H9 (cell line): ENCODE measurements around the gene PDE4C. TPM values are rescaled to one million over a fixed set of nuclear protein-coding genes. Genes with fewer than 3 reads are reported as not detected.

Source experiments
- DNase-seq: peaks from one replicate; pipeline ENCODE4 v3.0.0-alpha.2; 2017
- H2AFZ ChIP-seq: one replicate; pipeline ENCODE4 v1.6.1; 2013; ENCODE audit warnings: mild to moderate bottlenecking, low read length, control low read depth, moderate library complexity
- H2AK5ac ChIP-seq: 2 replicates; pipeline ENCODE4 v1.6.1; 2013; ENCODE audit warnings: low read length, control low read depth, mixed read lengths; ENCODE audit not compliant: insufficient read length
- H2BK120ac ChIP-seq: one replicate; pipeline ENCODE4 v1.6.1; 2013; ENCODE audit warnings: low read depth, mild to moderate bottlenecking, low read length, control low read depth, inconsistent platforms; ENCODE audit not compliant: poor library complexity, severe bottlenecking
- H2BK12ac ChIP-seq: 2 replicates; pipeline ENCODE4 v1.6.1; 2013; ENCODE audit warnings: low read length, control low read depth, mixed read lengths, low read depth; ENCODE audit not compliant: insufficient read length
- H2BK15ac ChIP-seq: 2 replicates; pipeline ENCODE4 v1.6.1; 2013; ENCODE audit warnings: low read depth, low read length, control low read depth
- H2BK20ac ChIP-seq: one replicate; pipeline ENCODE4 v1.6.1; 2013; ENCODE audit warnings: low read depth, mild to moderate bottlenecking, low read length, control low read depth, inconsistent platforms; ENCODE audit not compliant: poor library complexity, severe bottlenecking
- H2BK5ac ChIP-seq: 2 replicates; pipeline ENCODE4 v1.6.1; 2013; ENCODE audit warnings: low read length, control low read depth, mixed read lengths; ENCODE audit not compliant: insufficient read length
- H3K14ac ChIP-seq: 2 replicates; pipeline ENCODE4 v1.6.1; 2013; ENCODE audit warnings: low read length, control low read depth; ENCODE audit not compliant: insufficient read depth
- H3K18ac ChIP-seq: 2 replicates; pipeline ENCODE4 v1.6.1; 2013; ENCODE audit warnings: low read depth, mild to moderate bottlenecking, mixed read lengths, low read length, control low read depth; ENCODE audit not compliant: insufficient read length
- H3K23ac ChIP-seq: 2 replicates; pipeline ENCODE4 v1.6.1; 2013; ENCODE audit warnings: low read length, control low read depth, mixed read lengths, low read depth; ENCODE audit not compliant: insufficient read length
- H3K23me2 ChIP-seq: 2 replicates; pipeline ENCODE4 v1.6.1; 2013; ENCODE audit warnings: low read depth, mild to moderate bottlenecking, mixed read lengths, low read length, control low read depth; ENCODE audit not compliant: insufficient read length, poor library complexity, severe bottlenecking
- H3K27ac ChIP-seq: 2 replicates; pipeline ENCODE4 v1.5.1; 2013; ENCODE audit warnings: low read length, control low read depth, mixed read lengths, low read depth; ENCODE audit not compliant: insufficient read length
- H3K27me3 ChIP-seq: 2 replicates; pipeline ENCODE4 v1.6.1; 2013; ENCODE audit warnings: low read length, control low read depth, inconsistent platforms; ENCODE audit not compliant: insufficient read depth
- H3K4ac ChIP-seq: 2 replicates; pipeline ENCODE4 v1.6.1; 2013; ENCODE audit warnings: low read depth, mild to moderate bottlenecking, control low read depth, inconsistent platforms, low read length, moderate library complexity
- H3K4me1 ChIP-seq: 2 replicates; pipeline ENCODE4 v1.6.1; 2013; ENCODE audit warnings: low read length, control low read depth, inconsistent platforms; ENCODE audit not compliant: insufficient read depth
- H3K4me2 ChIP-seq: 2 replicates; pipeline ENCODE4 v1.6.1; 2013; ENCODE audit warnings: low read length, control low read depth, mixed read lengths; ENCODE audit not compliant: insufficient read length, insufficient read depth
- H3K56ac ChIP-seq: 2 replicates; pipeline ENCODE4 v1.6.1; 2013; ENCODE audit warnings: low read depth, mild to moderate bottlenecking, mixed read lengths, low read length, control low read depth; ENCODE audit not compliant: insufficient read length
- H3K79me1 ChIP-seq: 2 replicates; pipeline ENCODE4 v1.6.1; 2013; ENCODE audit warnings: low read depth, mild to moderate bottlenecking, moderate library complexity, low read length, control low read depth, inconsistent platforms; ENCODE audit not compliant: insufficient read depth, poor library complexity, severe bottlenecking
- H3K79me2 ChIP-seq: 2 replicates; pipeline ENCODE4 v1.6.1; 2013; ENCODE audit warnings: low read length, control low read depth, inconsistent platforms; ENCODE audit not compliant: insufficient read depth
- H3K9ac ChIP-seq: 2 replicates; pipeline ENCODE4 v1.6.1; 2013; ENCODE audit warnings: low read length, control low read depth, mixed read lengths; ENCODE audit not compliant: insufficient read length; ENCODE audit errors: extremely low read depth
- H3K9me3 ChIP-seq: one replicate; pipeline ENCODE4 v1.6.1; 2013; ENCODE audit warnings: low read depth, low read length, inconsistent platforms; ENCODE audit not compliant: control insufficient read depth
- H3T11ph ChIP-seq: one replicate; pipeline ENCODE4 v1.6.1; 2013; ENCODE audit warnings: mild to moderate bottlenecking, low read length, control low read depth, inconsistent platforms
- H4K20me1 ChIP-seq: one replicate; pipeline ENCODE4 v1.6.1; 2013; ENCODE audit not compliant: control insufficient read depth, insufficient read length, insufficient read depth
- H4K5ac ChIP-seq: 2 replicates; pipeline ENCODE4 v1.6.1; 2013; ENCODE audit warnings: low read depth, mild to moderate bottlenecking, mixed read lengths, low read length, control low read depth; ENCODE audit not compliant: insufficient read length
- H4K8ac ChIP-seq: replicated peaks from 2 replicates; pipeline ENCODE4 v1.6.1; 2013; ENCODE audit warnings: low read length, control low read depth, mixed read lengths, low read depth; ENCODE audit not compliant: insufficient read length
- H4K91ac ChIP-seq: 2 replicates; pipeline ENCODE4 v1.6.1; 2013; ENCODE audit warnings: low read depth, mild to moderate bottlenecking, moderate library complexity, mixed read lengths, low read length, control low read depth; ENCODE audit not compliant: insufficient read length
- H3K27ac Mint-ChIP-seq, 3 experiments: 2 replicates in 2 of 3; 3 replicates in 1 of 3; pipeline ENCODE4 v1.8.0; 2020 to 2021; ENCODE audit warnings: mixed read lengths in 3 of 3, mild to moderate bottlenecking in 1 of 3, moderate library complexity in 1 of 3
- H3K27me3 Mint-ChIP-seq: 2 replicates; pipeline ENCODE4 v1.8.0; 2021; ENCODE audit warnings: low read depth, mild to moderate bottlenecking, moderate library complexity, mixed read lengths
- H3K36me3 Mint-ChIP-seq, 3 experiments: 2 replicates in 2 of 3; 3 replicates in 1 of 3; pipeline ENCODE4 v1.8.0; 2020 to 2021; ENCODE audit warnings: low read depth in 3 of 3, mixed read lengths in 3 of 3; ENCODE audit not compliant: insufficient read depth in 1 of 3
- H3K4me1 Mint-ChIP-seq, 2 experiments: 2 replicates each; pipeline ENCODE4 v1.8.0; 2020; ENCODE audit warnings: mixed read lengths in 2 of 2
- H3K4me3 Mint-ChIP-seq, 2 experiments: 2 replicates in 1 of 2; 3 replicates in 1 of 2; pipeline ENCODE4 v1.8.0; 2020 to 2021; ENCODE audit warnings: mild to moderate bottlenecking in 2 of 2, mixed read lengths in 2 of 2, moderate library complexity in 1 of 2
- H3K9me3 Mint-ChIP-seq, 2 experiments: 2 replicates in 1 of 2; 3 replicates in 1 of 2; pipeline ENCODE4 v1.8.0; 2020; ENCODE audit warnings: mild to moderate bottlenecking in 2 of 2, mixed read lengths in 2 of 2, moderate library complexity in 1 of 2
- WGBS: extraction: QIAGEN DNeasy Blood & Tissue Kit; methylation state at CpG from one replicate; pipeline ENCODE4 v1.1.7; 2013; ENCODE audit warnings: missing lambda C conversion rate, low lambda C conversion rate, mixed read lengths; ENCODE audit not compliant: insufficient read length; ENCODE audit errors: extremely low coverage; 5-methylcytosine and 5-hydroxymethylcytosine counted together
- total RNA-seq: library from RNA; stranded (reverse); gene quantifications from 2 replicates; pipeline ENCODE4 v1.2.1, GENCODE V29; 2021
- TF ChIP-seq, protein P1 (sequence below): fragments of 200-600 bp; sonication (generic); conservative IDR thresholded peaks from 3 replicates; pipeline ENCODE4 v1.8.0; 2021; ENCODE audit warnings: antibody characterized with exemption, mild to moderate bottlenecking

Gene PDE4C
- total RNA-seq, 1 experiment from 2014 or later = 1.8 TPM

DNA sequence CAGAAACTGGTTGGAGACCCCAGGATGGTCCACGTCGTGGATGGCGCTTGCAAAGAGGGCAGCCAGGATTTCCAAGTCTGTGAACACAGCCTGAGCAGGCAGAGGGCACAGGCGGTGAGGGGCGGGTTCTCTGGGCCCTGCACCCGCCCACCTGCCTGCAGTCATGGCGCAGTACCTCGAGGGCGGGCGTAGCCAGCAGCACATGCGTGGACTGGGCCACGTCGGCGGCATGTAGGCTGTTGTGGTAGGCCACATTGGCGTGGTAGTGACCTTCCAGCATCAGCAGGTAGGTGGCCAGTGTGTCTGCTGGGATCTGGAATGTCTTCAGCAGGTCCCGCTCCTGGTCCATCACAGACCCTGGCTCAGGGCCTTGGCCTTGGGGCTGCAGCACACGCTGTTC is 8.1 kb downstream of the PDE4C start:
- no peak overlapping the region for H2BK5ac ChIP-seq
- H4K8ac ChIP-seq = no peak overlapping the region
- no peak overlapping the region for H3K4me3 Mint-ChIP-seq
- no peaks in the 10 kb centered on the region for H3K9me3 Mint-ChIP-seq
- H3K9ac ChIP-seq = no peak overlapping the region
- no peak overlapping the region for H3K18ac ChIP-seq
- H3K9me3 ChIP-seq = no peaks in the 10 kb centered on the region
- no peak overlapping the region for H3K27ac ChIP-seq
- H2BK20ac ChIP-seq = no peak overlapping the region
- H3K14ac ChIP-seq = no peak overlapping the region
- no peak overlapping the region for H4K91ac ChIP-seq
- H2AFZ ChIP-seq = no peak overlapping the region
- TF ChIP-seq, protein P1, sequence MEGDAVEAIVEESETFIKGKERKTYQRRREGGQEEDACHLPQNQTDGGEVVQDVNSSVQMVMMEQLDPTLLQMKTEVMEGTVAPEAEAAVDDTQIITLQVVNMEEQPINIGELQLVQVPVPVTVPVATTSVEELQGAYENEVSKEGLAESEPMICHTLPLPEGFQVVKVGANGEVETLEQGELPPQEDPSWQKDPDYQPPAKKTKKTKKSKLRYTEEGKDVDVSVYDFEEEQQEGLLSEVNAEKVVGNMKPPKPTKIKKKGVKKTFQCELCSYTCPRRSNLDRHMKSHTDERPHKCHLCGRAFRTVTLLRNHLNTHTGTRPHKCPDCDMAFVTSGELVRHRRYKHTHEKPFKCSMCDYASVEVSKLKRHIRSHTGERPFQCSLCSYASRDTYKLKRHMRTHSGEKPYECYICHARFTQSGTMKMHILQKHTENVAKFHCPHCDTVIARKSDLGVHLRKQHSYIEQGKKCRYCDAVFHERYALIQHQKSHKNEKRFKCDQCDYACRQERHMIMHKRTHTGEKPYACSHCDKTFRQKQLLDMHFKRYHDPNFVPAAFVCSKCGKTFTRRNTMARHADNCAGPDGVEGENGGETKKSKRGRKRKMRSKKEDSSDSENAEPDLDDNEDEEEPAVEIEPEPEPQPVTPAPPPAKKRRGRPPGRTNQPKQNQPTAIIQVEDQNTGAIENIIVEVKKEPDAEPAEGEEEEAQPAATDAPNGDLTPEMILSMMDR = no peak
- no peak overlapping the region for H3K4ac ChIP-seq
- WGBS = no CpG with 5 or more reads among the region's 17 CpGs
- peaks cover 5% of the 10 kb centered on the region for H3K27me3 Mint-ChIP-seq
- no peaks in the 10 kb centered on the region for H3K79me2 ChIP-seq
- no peak overlapping the region for H2BK12ac ChIP-seq
- H3K23me2 ChIP-seq = no peaks in the 10 kb centered on the region
- H3K56ac ChIP-seq = no peak overlapping the region
- no peaks in the 10 kb centered on the region for H3K27me3 ChIP-seq
- no peak for DNase-seq
- no peak overlapping the region for H2BK120ac ChIP-seq
- no peak overlapping the region for H3T11ph ChIP-seq
- no peak overlapping the region for H3K23ac ChIP-seq
- no peak overlapping the region for H3K4me2 ChIP-seq
- H3K4me1 ChIP-seq = no peaks in the 10 kb centered on the region; the same call in 1 of the 2 replicates
- no peak overlapping the region for H4K5ac ChIP-seq
- no peak overlapping the region for H3K27ac Mint-ChIP-seq
- H3K79me1 ChIP-seq = no peaks in the 10 kb centered on the region
- peaks cover 14 to 19% of the 10 kb centered on the region in 2 experiments for H3K4me1 Mint-ChIP-seq
- no peaks in the 10 kb centered on the region for H4K20me1 ChIP-seq
- peaks cover 0 to 3% (median 0%) of the 10 kb centered on the region in 3 experiments; a peak in 2 of 7 replicates for H3K36me3 Mint-ChIP-seq
- no peak overlapping the region for H2BK15ac ChIP-seq
- H2AK5ac ChIP-seq = no peak overlapping the region
